IMR-90 (cell line): ENCODE data around the gene FOXP1.

ENCODE experiments used
- CEBPB ChIP-seq: IDR thresholded peaks from 2 replicates; pipeline ENCODE4 v1.6.1; 2012; ENCODE audit warnings: low read depth, low read length, improper control_type of control experiment
- CTCF ChIP-seq: conservative IDR thresholded peaks from 2 replicates; pipeline ENCODE4 v1.5.1; 2012; ENCODE audit warnings: mild to moderate bottlenecking, low read depth, low read length, improper control_type of control experiment
- ELK1 ChIP-seq: fragments of 150-350 bp; IDR thresholded peaks from 2 replicates; pipeline ENCODE4 v1.6.1; 2016; ENCODE audit warnings: low read depth, mild to moderate bottlenecking, low read length, moderate library complexity, borderline replicate concordance
- MAFK ChIP-seq: IDR thresholded peaks from 2 replicates; pipeline ENCODE4 v1.6.1; 2012; ENCODE audit warnings: low read depth, low read length, improper control_type of control experiment
- MAZ ChIP-seq: IDR thresholded peaks from 2 replicates; pipeline ENCODE4 v1.6.1; 2012; ENCODE audit warnings: low read depth, mild to moderate bottlenecking, low read length, improper control_type of control experiment, moderate library complexity, borderline replicate concordance
- MXI1 ChIP-seq: IDR thresholded peaks from 2 replicates; pipeline ENCODE4 v1.6.1; 2012; ENCODE audit warnings: low read depth, mild to moderate bottlenecking, low read length, moderate library complexity, borderline replicate concordance
- POLR2A ChIP-seq: IDR thresholded peaks from 2 replicates; pipeline ENCODE4 v1.6.1; 2012; ENCODE audit warnings: mild to moderate bottlenecking, low read depth, low read length
- RAD21 ChIP-seq: IDR thresholded peaks from 2 replicates; pipeline ENCODE4 v1.6.1; 2012; ENCODE audit warnings: low read length, improper control_type of control experiment
- RCOR1 ChIP-seq: IDR thresholded peaks from 2 replicates; pipeline ENCODE4 v1.6.1; 2012; ENCODE audit warnings: mild to moderate bottlenecking, low read length, improper control_type of control experiment; ENCODE audit not compliant: insufficient replicate concordance
- RFX5 ChIP-seq: IDR thresholded peaks from 2 replicates; pipeline ENCODE4 v1.8.0; 2012; ENCODE audit warnings: low read depth, mild to moderate bottlenecking, low read length, moderate library complexity
- USF2 ChIP-seq: fragments of 150-350 bp; IDR thresholded peaks from 2 replicates; pipeline ENCODE4 v1.6.1; 2017; ENCODE audit warnings: mild to moderate bottlenecking, antibody characterized with exemption, low read length, low read depth

GRCh38 chr3:71156062-71156665, 427.4 kb downstream of the FOXP1 start:
- TF ChIP-seq MAZ (no peak), RFX5 (no peak), USF2 (no peak), MAFK (no peak), CEBPB (no peak), CTCF (no peak), POLR2A (no peak), RCOR1 (no peak), ELK1 (no peak), RAD21 (no peak), MXI1 (no peak)
